K562 (cell line): ENCODE data around the gene HDHD5. TPM values are rescaled to one million over a fixed set of nuclear protein-coding genes. Genes with fewer than 3 reads are reported as not detected.

Experiments used
- BCLAF1 ChIP-seq, 2 experiments: fragments of 450-650 bp in 1 of 2; IDR thresholded peaks; 2 replicates each; pipeline ENCODE4 v1.6.1; 2011 to 2017; ENCODE audit warnings: low read depth in 2 of 2, antibody characterized with exemption in 1 of 2, borderline replicate concordance in 1 of 2, low read length in 1 of 2, mild to moderate bottlenecking in 1 of 2, mixed read lengths in 1 of 2; ENCODE audit not compliant: control insufficient read depth in 1 of 2
- FOXA3 ChIP-seq, 2 experiments: fragments of 450-650 bp in 1 of 2; sonication (generic) in 1 of 2; formaldehyde crosslinking; IDR thresholded peaks in 1 of 2; conservative IDR thresholded peaks in 1 of 2; 2 replicates each; pipeline versions ENCODE4 v1.4.0 to v1.8.0; 2020 to 2022; ENCODE audit warnings: mild to moderate bottlenecking in 2 of 2, missing genetic modification reagents in 1 of 2
- GATAD2B ChIP-seq: fragments of 450-650 bp; IDR thresholded peaks from 2 replicates; pipeline ENCODE4 v1.6.1; 2017; ENCODE audit warnings: mild to moderate bottlenecking, borderline replicate concordance
- HCFC1 ChIP-seq: IDR thresholded peaks from 2 replicates; pipeline ENCODE4 v1.6.1; 2012; ENCODE audit warnings: low read depth, low read length, improper control_type of control experiment
- HDAC1 ChIP-seq, 2 experiments: fragments of 450-650 bp; IDR thresholded peaks; 2 replicates each; pipeline ENCODE4 v1.6.1; 2016 to 2017; ENCODE audit warnings: inconsistent platforms in 1 of 2, mild to moderate bottlenecking in 1 of 2, moderate library complexity in 1 of 2
- HDAC2 ChIP-seq: fragments of 450-650 bp; IDR thresholded peaks from 2 replicates; pipeline ENCODE4 v1.6.1; 2016; ENCODE audit warnings: mild to moderate bottlenecking
- KLF16 ChIP-seq: IDR thresholded peaks from 2 replicates; pipeline ENCODE4 v1.6.1; 2016; ENCODE audit warnings: antibody characterized with exemption
- MCM2 ChIP-seq: fragments of 450-650 bp; IDR thresholded peaks from 2 replicates; pipeline ENCODE4 v1.6.1; 2017; ENCODE audit warnings: low read depth, mild to moderate bottlenecking
- MEIS2 ChIP-seq: fragments of 450-650 bp; IDR thresholded peaks from 2 replicates; pipeline ENCODE4 v1.6.1; 2014; ENCODE audit warnings: mild to moderate bottlenecking; ENCODE audit not compliant: partially characterized antibody
- MLLT1 ChIP-seq, 2 experiments: fragments of 450-650 bp; IDR thresholded peaks; 2 replicates each; pipeline ENCODE4 v1.6.1; 2016
- MTA2 ChIP-seq: fragments of 450-650 bp; IDR thresholded peaks from 2 replicates; pipeline ENCODE4 v1.6.1; 2016; ENCODE audit warnings: low read depth
- NCOA4 ChIP-seq: fragments of 450-650 bp; IDR thresholded peaks from 2 replicates; pipeline ENCODE4 v1.6.1; 2018; ENCODE audit warnings: mild to moderate bottlenecking; ENCODE audit not compliant: partially characterized antibody
- NR2C2 ChIP-seq, 2 experiments: fragments of 200-800 bp in 1 of 2; sonication (Bioruptor generic) in 1 of 2; sonication (generic) in 1 of 2; formaldehyde crosslinking in 1 of 2; IDR thresholded peaks; 2 replicates each; pipeline versions ENCODE4 v1.6.1 to v1.8.0; 2016 to 2022; ENCODE audit warnings: mild to moderate bottlenecking in 1 of 2, missing compliant biosample characterization in 1 of 2, missing genetic modification characterization in 1 of 2, missing genetic modification reagents in 1 of 2
- SMARCE1 ChIP-seq: fragments of 450-650 bp; IDR thresholded peaks from 2 replicates; pipeline ENCODE4 v1.7.1; 2016; ENCODE audit warnings: mild to moderate bottlenecking
- TAL1 ChIP-seq: fragments of 450-650 bp; IDR thresholded peaks from 2 replicates; pipeline ENCODE4 v1.6.1; 2016; ENCODE audit warnings: mild to moderate bottlenecking
- UBTF ChIP-seq, 2 experiments: IDR thresholded peaks; 2 replicates each; pipeline ENCODE4 v1.6.1; 2012; ENCODE audit warnings: improper control_type of control experiment in 2 of 2, low read depth in 2 of 2, low read length in 2 of 2, borderline replicate concordance in 1 of 2
- ZFP1 ChIP-seq: fragments of 450-650 bp; formaldehyde crosslinking; IDR thresholded peaks from 2 replicates; pipeline ENCODE4 v1.4.0; 2020; ENCODE audit warnings: mild to moderate bottlenecking, mixed read lengths
- ZMIZ1 ChIP-seq, 2 experiments: fragments of 150-350 bp in 1 of 2; IDR thresholded peaks; 2 replicates each; pipeline ENCODE4 v1.6.1; 2012 to 2016; ENCODE audit warnings: low read depth in 2 of 2, low read length in 2 of 2, mild to moderate bottlenecking in 1 of 2, moderate library complexity in 1 of 2
- polyA plus RNA-seq, 8 experiments: library from polyadenylated mRNA; depleted of rRNA in 4 of 8; stranded (reverse) in 5 of 8; unstranded in 3 of 8; fragments of >200 nt; fragmentation: Nextera tagmentation in 2 of 8; fragmentation: Illumina TruSeq in 1 of 8; extraction: Ambion mirVana in 2 of 8; extraction: Trizol in 1 of 8; gene quantifications; 2 replicates each; pipeline versions ENCODE4 v1.2.1 to v1.2.3, GENCODE V29; 2011 to 2014; ENCODE audit warnings: inconsistent platforms in 1 of 8, missing spikeins in 1 of 8
- total RNA-seq, 7 experiments: library from RNA; depleted of rRNA in 6 of 7; stranded (reverse); fragments of >200 nt in 6 of 7; fragmentation: Illumina TruSeq in 2 of 7; extraction: Trizol in 2 of 7; gene quantifications; 2 replicates each; pipeline versions ENCODE4 v1.2.1 to v1.2.3, GENCODE V29; 2011 to 2021; ENCODE audit warnings: low replicate concordance in 1 of 7

The HDHD5 gene
- total and polyA plus RNA-seq, 9 of the 15 experiments (the other 6 are each of a cell fraction or from before 2014, with no cell fraction given): 1.6 to 36.6 (median 24.2) TPM

- TF ChIP-seq MEIS2: peak; percentile 89
- TF ChIP-seq NCOA4: no peak
- TF ChIP-seq MCM2: no peak
- no peak for TF ChIP-seq ZMIZ1 (IDR thresholded peaks at IDR 0.05; ENCODE audit: low read depth in 2 of 2, low read length in 2 of 2)
- TF ChIP-seq SMARCE1: peak; percentile 72; the same call in 1 of the 2 replicates
- TF ChIP-seq ZFP1 (CRISPR knock-in tag): no peak
- TF ChIP-seq MTA2: 0 out of 2 replicates have a peak, but pooled peaks have one; percentile 40
- 0 out of 2 replicates have a peak, but pooled peaks have one; percentile 39 for TF ChIP-seq KLF16
- TF ChIP-seq HDAC2: 0 out of 2 replicates have a peak, but pooled peaks have one; percentile 51
- TF ChIP-seq FOXA3 (CRISPR knock-in tag; conservative IDR thresholded peaks at IDR 0.05 in 1 of 2, IDR thresholded peaks at IDR 0.05 in 1 of 2): no peak; a peak in 1 of 4 replicates
- peak; percentile 58; the same call in 1 of the 2 replicates for TF ChIP-seq TAL1
- peak in 1 of 2 experiments; percentile 82; a peak in 1 of 4 replicates for TF ChIP-seq MLLT1 (IDR thresholded peaks at IDR 0.05)
- no peak for TF ChIP-seq BCLAF1 (IDR thresholded peaks at IDR 0.05; ENCODE audit: borderline replicate concordance in 1 of 2, control insufficient read depth in 1 of 2, low read depth in 2 of 2, low read length in 1 of 2)
- TF ChIP-seq HCFC1: no peak
- no peak for TF ChIP-seq UBTF (IDR thresholded peaks at IDR 0.05; ENCODE audit: borderline replicate concordance in 1 of 2, low read depth in 2 of 2, low read length in 2 of 2)
- no peak for TF ChIP-seq NR2C2 (CRISPR knock-in tag; IDR thresholded peaks at IDR 0.05)
- no peak for TF ChIP-seq NR2C2 (tag; IDR thresholded peaks at IDR 0.05)
- no peak for TF ChIP-seq GATAD2B
- TF ChIP-seq HDAC1 (IDR thresholded peaks at IDR 0.05): peak in 1 of 2 experiments; percentile 54; a peak in 1 of 4 replicates
These were observed 3.1 kb downstream of the HDHD5 start (continued) for GRCh38 chr22:17155941-17156340.
